ENCODE results near the gene RGS11.

Gene RGS11

GRCh38 chr16:228151-228851, 47.4 kb downstream of the RGS11 start:
- peak in 1 of 3 experiments; percentile 33 for DNase-seq

- DNase-seq, result no peak
Observed at GRCh38 chr16:220021-220420, 55.7 kb downstream of the RGS11 start.
